ENCODE measurements around the gene DISP3.

DISP3 gene

DNA sequence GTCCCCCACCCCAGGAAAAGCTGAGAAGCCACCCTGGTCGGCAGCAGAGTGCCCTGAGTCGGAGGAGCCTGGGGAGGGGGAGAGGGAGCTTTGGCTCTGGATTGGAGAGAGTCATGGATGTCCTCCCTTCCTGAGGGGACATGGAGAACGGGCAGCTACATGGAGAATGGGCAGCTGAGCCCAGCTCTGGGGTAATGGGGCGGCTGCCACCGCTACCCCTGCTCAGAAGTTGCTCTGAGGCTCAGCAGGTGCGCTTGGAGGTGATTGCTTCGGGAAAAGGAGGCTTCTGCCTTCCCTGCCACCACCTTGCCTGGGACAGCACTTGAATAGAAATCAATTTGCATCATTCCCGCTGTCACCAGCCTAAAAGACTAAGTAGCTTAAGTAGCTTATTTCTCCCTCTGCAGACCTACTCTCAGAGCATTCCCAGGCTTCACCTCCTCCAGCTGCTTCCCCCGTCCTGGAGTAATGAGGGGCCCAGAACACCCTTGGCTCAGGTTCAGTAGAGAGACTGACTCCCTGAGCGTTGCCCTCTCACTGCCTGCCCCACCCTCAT is 8.3 kb downstream of the DISP3 start:
- no peak overlapping the region for H3K4me3 ChIP-seq (ENCODE audit: low read length)
- TF ChIP-seq ZNF274 (IDR thresholded peaks at IDR 0.05; ENCODE audit: low read depth, low read length): no peak

GRCh38 chr1:11488201-11488770 is 9.3 kb downstream of the DISP3 start:
- no peak overlapping the region for H3K4me3 ChIP-seq (ENCODE audit: low read length)
- TF ChIP-seq ZNF274 (IDR thresholded peaks at IDR 0.05; ENCODE audit: low read depth, low read length): no peak

DNA sequence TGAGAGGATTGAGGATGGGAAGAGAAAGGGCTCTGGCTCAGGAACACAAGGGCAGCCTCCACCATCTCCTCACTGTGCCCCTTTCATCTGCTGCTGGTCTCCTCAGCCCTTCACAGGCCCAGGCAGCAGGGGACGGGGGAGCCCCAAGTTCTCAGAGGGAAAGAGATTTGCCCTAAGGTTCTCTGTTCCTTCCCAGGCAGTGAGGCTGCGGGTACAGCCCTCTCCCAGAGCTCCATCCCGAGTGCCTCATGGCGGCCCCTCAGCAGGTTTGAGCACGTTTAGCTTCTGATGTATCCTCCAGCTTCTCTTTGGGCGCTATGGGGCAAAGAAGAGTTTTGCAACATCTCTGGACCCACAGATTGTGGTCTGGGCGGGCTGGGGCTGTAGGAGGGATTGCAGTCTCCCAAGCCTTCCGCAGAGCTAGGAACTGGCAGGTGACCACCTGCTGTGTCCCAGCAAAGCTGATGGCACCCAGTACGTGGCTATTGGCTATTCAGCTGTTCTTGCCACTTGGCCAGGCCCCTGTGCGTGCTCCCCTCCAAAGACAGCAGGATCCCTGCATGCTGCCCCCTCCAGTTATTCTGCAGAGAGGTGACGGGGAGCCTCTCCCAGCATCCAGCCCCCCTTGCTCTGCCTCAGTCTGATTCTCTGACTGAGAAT is 10.1 kb downstream of the DISP3 start:
- no peak overlapping the region for H3K4me3 ChIP-seq (ENCODE audit: low read length)
- TF ChIP-seq ZNF274 (IDR thresholded peaks at IDR 0.05; ENCODE audit: low read depth, low read length): no peak

DNA sequence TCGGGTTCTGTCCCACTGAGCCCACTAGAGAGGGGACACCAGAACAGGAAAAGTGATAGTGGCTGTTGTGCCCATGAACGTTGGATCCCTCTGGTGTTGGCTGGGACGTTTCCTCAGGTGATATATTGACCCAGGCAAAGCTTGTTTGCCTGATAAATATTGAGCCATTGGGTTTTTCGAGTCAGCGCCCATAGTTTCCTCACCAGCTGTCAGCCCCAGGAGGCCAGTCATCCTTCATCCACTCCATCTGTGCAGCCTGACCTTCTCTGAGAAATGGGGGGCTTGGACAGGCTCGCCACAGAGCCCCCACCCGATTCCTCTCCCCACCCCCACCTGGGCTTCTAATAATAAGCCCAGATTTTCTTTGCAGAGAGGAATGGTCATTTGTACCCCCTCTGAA is 13.3 kb downstream of the DISP3 start:
- no peak for TF ChIP-seq ZNF274 (IDR thresholded peaks at IDR 0.05; ENCODE audit: low read depth, low read length)
- no peak overlapping the region for H3K4me3 ChIP-seq (ENCODE audit: low read length)

- no peak for TF ChIP-seq ZNF274 (IDR thresholded peaks at IDR 0.05; ENCODE audit: low read depth, low read length)
- H3K4me3 ChIP-seq (ENCODE audit: low read length): no peak overlapping the region
Measured at GRCh38 chr1:11493972-11494655, 15.2 kb downstream of the DISP3 start.

DNA sequence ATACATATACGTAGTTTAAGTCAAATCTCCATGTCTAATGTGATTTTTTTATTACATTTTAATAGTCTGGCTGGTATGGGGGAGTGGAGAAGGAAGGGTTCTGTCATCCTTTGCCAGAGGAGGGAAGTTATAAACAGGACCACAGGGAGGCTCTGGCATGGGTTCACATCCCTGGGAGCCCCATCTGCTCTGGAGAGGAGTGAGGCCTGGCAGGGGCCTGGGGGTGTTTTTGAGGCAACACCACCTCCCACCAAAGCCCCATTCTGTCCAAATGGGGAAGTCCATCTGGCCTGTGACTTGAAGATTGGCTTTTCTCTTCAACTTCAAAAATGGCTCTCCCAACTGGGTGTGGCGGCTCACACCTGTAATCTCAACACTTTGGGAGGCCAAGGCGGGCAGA is 15.8 kb downstream of the DISP3 start:
- no peak overlapping the region for H3K4me3 ChIP-seq (ENCODE audit: low read length)
- no peak for TF ChIP-seq ZNF274 (IDR thresholded peaks at IDR 0.05; ENCODE audit: low read depth, low read length)

- no peak for TF ChIP-seq ZNF274 (IDR thresholded peaks at IDR 0.05; ENCODE audit: low read depth, low read length)
- H3K4me3 ChIP-seq (ENCODE audit: low read length): no peak overlapping the region
Measured at GRCh38 chr1:11495579-11495978, 16.6 kb downstream of the DISP3 start.

- TF ChIP-seq ZNF274 (IDR thresholded peaks at IDR 0.05; ENCODE audit: low read depth, low read length): no peak
- H3K4me3 ChIP-seq (ENCODE audit: low read length): no peak overlapping the region
Measured at GRCh38 chr1:11496551-11497080, 17.7 kb downstream of the DISP3 start.

DNA sequence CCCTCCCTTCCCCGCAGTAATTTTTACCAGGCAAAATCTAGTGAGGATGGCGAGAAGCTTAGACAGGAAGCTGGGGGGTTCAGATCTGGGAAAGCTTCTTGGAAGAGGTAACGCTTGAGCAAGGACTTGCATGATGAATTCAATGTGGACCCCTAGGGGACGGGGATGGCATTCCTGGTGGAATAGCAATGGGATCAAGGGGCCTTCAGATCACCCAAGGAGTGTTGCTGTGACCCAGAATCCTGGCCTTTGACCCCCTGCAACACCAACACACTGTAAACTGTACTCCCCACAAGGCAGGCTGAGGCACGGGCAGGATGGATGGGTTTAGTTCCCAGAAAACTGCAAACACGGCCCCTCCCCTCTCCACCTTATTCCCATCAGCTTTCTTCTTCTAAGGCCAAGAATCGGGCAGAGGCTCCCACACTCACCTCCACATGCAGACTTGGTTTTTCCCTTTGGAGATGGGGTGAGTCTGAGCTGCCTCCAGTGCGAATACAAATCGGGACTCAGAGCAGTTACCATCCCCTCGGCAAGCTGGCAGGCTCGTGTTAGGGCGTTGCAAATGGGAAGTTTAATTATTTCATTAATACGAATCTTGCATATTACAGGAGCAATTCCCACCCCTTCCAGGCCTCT is 20.1 kb downstream of the DISP3 start:
- no peak overlapping the region for H3K4me3 ChIP-seq (ENCODE audit: low read length)
- no peak for TF ChIP-seq ZNF274 (IDR thresholded peaks at IDR 0.05; ENCODE audit: low read depth, low read length)

GRCh38 chr1:11499601-11500331 is 20.8 kb downstream of the DISP3 start:
- TF ChIP-seq ZNF274 (IDR thresholded peaks at IDR 0.05; ENCODE audit: low read depth, low read length): no peak
- no peak overlapping the region for H3K4me3 ChIP-seq (ENCODE audit: low read length)

GRCh38 chr1:11500881-11501280 is 21.9 kb downstream of the DISP3 start:
- H3K4me3 ChIP-seq (ENCODE audit: low read length): no peak overlapping the region
- TF ChIP-seq ZNF274 (IDR thresholded peaks at IDR 0.05; ENCODE audit: low read depth, low read length): no peak

DNA sequence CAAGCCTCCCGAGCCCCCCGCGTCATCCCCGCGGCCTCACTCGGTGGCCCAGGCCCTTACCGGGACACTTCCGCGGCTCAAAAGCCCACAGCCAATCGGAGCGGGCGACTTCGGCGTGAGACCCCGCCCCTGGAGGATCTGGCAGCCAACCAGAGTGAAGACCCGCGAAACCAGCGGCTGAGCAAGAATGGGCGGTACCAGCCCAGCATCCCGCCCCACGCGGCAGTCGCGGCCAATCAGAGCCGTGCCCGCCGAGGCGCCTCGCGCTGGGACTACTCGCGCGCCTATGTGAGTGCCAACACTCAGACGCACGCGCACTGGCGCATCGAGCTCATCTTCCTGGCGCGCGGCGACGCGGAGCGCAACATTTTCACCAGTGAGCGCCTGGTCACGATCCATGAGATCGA is 22.5 kb downstream of the DISP3 start:
- TF ChIP-seq ZNF274 (IDR thresholded peaks at IDR 0.05; ENCODE audit: low read depth, low read length): no peak
- H3K4me3 ChIP-seq (ENCODE audit: low read length): no peak overlapping the region

DNA sequence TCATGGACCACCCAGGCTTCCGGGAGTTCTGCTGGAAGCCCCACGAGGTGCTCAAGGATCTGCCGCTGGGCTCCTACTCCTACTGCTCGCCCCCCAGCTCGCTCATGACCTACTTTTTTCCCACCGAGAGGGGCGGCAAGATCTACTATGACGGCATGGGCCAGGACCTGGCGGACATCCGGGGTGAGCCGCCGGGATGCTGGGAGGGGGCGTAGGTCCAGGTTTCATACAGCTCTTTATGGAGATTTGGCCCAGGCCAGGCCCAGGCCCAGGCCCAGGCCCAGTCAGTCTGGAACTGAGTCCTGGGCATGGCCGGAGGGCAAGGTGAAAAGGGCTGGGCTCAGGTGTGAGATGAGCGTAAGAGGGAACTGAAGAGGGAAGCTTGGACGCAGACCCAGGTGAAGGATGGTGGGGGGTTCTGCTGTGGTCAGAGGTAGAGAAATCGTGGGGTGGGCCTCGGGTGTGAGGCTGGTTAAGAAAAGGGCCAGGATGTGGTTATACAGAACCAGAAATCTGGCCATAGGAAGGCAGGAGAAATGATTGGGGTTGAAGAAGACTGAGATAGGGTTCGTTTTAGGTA is 23.0 kb downstream of the DISP3 start:
- H3K4me3 ChIP-seq (ENCODE audit: low read length): no peak overlapping the region
- TF ChIP-seq ZNF274 (IDR thresholded peaks at IDR 0.05; ENCODE audit: low read depth, low read length): no peak

Data from GM08714 (cell line).